Neural progenitor cell (in vitro differentiated cells): ENCODE measurements around the gene IFT88.

Source experiments
- CTCF ChIP-seq: fragments of 200-600 bp; sonication (generic); IDR thresholded peaks from 2 replicates; pipeline ENCODE4 v1.5.1; 2017; ENCODE audit warnings: antibody characterized with exemption, mild to moderate bottlenecking
- EZH2 ChIP-seq: fragments of 200-600 bp; sonication (generic); IDR thresholded peaks from 2 replicates; pipeline ENCODE4 v1.6.1; 2017; ENCODE audit warnings: antibody characterized with exemption, mild to moderate bottlenecking, moderate library complexity

GRCh38 chr13:20709369-20709768, 142.4 kb downstream of the IFT88 start:
- TF ChIP-seq CTCF, result no peak
- no peak for TF ChIP-seq EZH2
